GM12878 (cell line): ENCODE data around the gene PTCD1. TPM values are rescaled to one million over a fixed set of nuclear protein-coding genes. Genes with fewer than 3 reads are reported as not detected.

Experiments
- ASH2L ChIP-seq: fragments of 300-600, 200-600 bp; sonication (generic); IDR thresholded peaks from 2 replicates; pipeline ENCODE4 v1.6.1; 2017; ENCODE audit warnings: low read depth, mild to moderate bottlenecking, borderline replicate concordance
- ATF2 ChIP-seq: IDR thresholded peaks from 2 replicates; pipeline ENCODE4 v1.6.1; 2012; ENCODE audit warnings: low read length, inconsistent platforms
- CBFB ChIP-seq: IDR thresholded peaks from 2 replicates; pipeline ENCODE4 v1.6.1; 2016; ENCODE audit warnings: antibody characterized with exemption, low read depth
- CHD2 ChIP-seq: IDR thresholded peaks from 2 replicates; pipeline ENCODE4 v1.6.1; 2011; ENCODE audit warnings: low read depth, low read length, improper control_type of control experiment, borderline replicate concordance
- DPF2 ChIP-seq: fragments of 450-650 bp; IDR thresholded peaks from 2 replicates; pipeline ENCODE4 v1.6.1; 2017; ENCODE audit warnings: mild to moderate bottlenecking
- EED ChIP-seq: sonication (generic); IDR thresholded peaks from 2 replicates; pipeline ENCODE4 v1.6.1; 2016; ENCODE audit warnings: antibody characterized with exemption, low read depth
- ELK1 ChIP-seq: IDR thresholded peaks from 2 replicates; pipeline ENCODE4 v1.6.1; 2012; ENCODE audit warnings: low read depth, low read length, improper control_type of control experiment
- EZH2 ChIP-seq: IDR thresholded peaks from 2 replicates; pipeline ENCODE4 v1.6.1; 2012; ENCODE audit warnings: low read depth, mild to moderate bottlenecking, control low read depth, inconsistent platforms, low read length, borderline replicate concordance; ENCODE audit not compliant: control insufficient read depth
- KAT2A ChIP-seq: conservative IDR thresholded peaks from 2 replicates; pipeline ENCODE4 v1.6.1; 2011; ENCODE audit warnings: low read depth, low read length; ENCODE audit not compliant: control insufficient read depth
- PAX8 ChIP-seq: fragments of 450-650 bp; IDR thresholded peaks from 2 replicates; pipeline ENCODE4 v1.6.1; 2017; ENCODE audit warnings: mild to moderate bottlenecking, moderate library complexity
- POLR2AphosphoS2 ChIP-seq: IDR thresholded peaks from 2 replicates; pipeline ENCODE4 v1.6.1; 2011; ENCODE audit warnings: low read depth, mild to moderate bottlenecking, low read length, improper control_type of control experiment, moderate library complexity
- SMAD1 ChIP-seq: fragments of 450-650 bp; IDR thresholded peaks from 2 replicates; pipeline ENCODE4 v1.6.1; 2018; ENCODE audit warnings: mild to moderate bottlenecking, low read depth; ENCODE audit not compliant: partially characterized antibody
- polyA plus RNA-seq, 11 experiments: library from polyadenylated mRNA; depleted of rRNA in 4 of 11; unstranded in 6 of 11; stranded (reverse) in 5 of 11; fragments of >200 nt; fragmentation: Nextera tagmentation in 4 of 11; fragmentation: Illumina TruSeq in 1 of 11; extraction: Ambion mirVana in 4 of 11; extraction: Trizol in 1 of 11; gene quantifications; 1 replicate in 1 of 11; 2 replicates in 10 of 11; pipeline versions ENCODE4 v1.2.1 to v1.2.3, GENCODE V29; 2011 to 2016; ENCODE audit warnings: inconsistent platforms in 2 of 11, missing spikeins in 2 of 11, low read depth in 1 of 11
- total RNA-seq, 4 experiments: library from RNA; depleted of rRNA in 3 of 4; stranded (reverse); fragments of >200 nt in 3 of 4; fragmentation: Illumina TruSeq in 1 of 4; extraction: Trizol in 1 of 4; gene quantifications; 2 replicates each; pipeline versions ENCODE4 v1.2.1 to v1.2.3, GENCODE V29; 2013 to 2021

Gene PTCD1
- total and polyA plus RNA-seq, 10 of the 15 experiments (the other 5 are each of a cell fraction or from before 2014, with no cell fraction given), result 0.26 to 9.7 (median 5.0) TPM

GRCh38 chr7:99374111-99375064 is 64.2 kb downstream of the PTCD1 start, which contains the start of gene ARPC1B (continued):
- TF ChIP-seq ATF2 (no peak), SMAD1 (no peak), EZH2 (no peak), ASH2L (no peak), EED (no peak), CHD2 (peak; percentile 77), ELK1 (no peak; the same call in 1 of the 2 replicates), DPF2 (peak; percentile 78), POLR2AphosphoS2 (peak; percentile 74; the same call in 1 of the 2 replicates), PAX8 (no peak), KAT2A (no peak), CBFB (no peak; the same call in 1 of the 2 replicates)
